CD4-positive, alpha-beta T cell treated with Interleukin-15 for 4 hours (primary cell): ENCODE data around the gene AATK.
A peak's percentile ranks its signal among the peaks of the same experiment; 100 is the strongest.

Experiments
- DNase-seq: peaks from one replicate; pipeline ENCODE4 v3.0.0-alpha.2; 2020; ENCODE audit warnings: low spot score

Gene AATK

GRCh38 chr17:81166033-81166492, at the start of gene AATK:
AATK (minus strand) TSS chr17:81166221; CDS start chr17:81165992, 229 bp downstream.
- no peak for DNase-seq

GRCh38 chr17:81213978-81214377, 48.0 kb upstream of the AATK start:
- DNase-seq, result no peak

DNA sequence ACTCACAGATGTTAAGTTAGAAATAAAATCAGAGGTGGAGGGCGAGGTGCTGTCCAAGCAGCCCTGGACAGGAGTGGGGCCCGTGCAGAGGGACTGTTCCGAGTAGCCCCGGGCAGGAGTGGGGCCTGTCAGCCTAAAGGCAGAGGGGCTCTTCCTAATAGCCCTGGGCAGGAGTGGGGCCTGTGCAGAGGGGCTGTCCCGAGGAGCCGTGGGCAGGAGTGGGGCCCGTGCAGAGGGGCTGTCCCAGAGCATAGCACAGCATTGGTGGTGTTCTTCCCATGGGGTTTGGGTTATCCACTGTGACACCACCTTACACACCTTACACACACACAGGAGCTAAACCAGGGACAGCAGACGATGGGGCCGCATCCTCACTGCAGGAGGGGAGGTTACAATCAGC, 46.3 kb upstream of the AATK start:
- DNase-seq, result no peak

GRCh38 chr17:81210868-81211267, 44.8 kb upstream of the AATK start:
- DNase-seq, result no peak

GRCh38 chr17:81210466-81210865, 44.4 kb upstream of the AATK start:
- no peak for DNase-seq

DNA sequence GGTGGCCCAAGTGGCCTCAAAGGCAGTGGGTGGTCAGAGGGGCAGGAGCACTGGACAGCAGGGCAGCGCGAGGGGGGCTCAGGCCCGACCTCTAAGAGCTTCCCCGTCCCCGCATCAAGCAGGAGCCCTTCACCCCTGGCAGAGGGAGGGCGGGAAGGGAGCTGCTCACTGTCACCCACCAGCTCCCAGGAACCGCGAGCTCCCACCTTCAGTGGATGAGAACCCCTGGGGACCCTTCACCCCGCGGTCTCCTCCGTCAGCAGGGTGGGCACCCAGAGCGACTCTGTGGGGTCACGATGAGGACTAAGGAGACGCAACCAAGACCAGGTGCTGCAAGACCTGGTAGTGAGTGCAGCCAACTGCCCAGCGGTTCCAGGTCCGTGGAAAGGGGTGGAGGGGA, 43.1 kb upstream of the AATK start:
- DNase-seq, result no peak

DNA sequence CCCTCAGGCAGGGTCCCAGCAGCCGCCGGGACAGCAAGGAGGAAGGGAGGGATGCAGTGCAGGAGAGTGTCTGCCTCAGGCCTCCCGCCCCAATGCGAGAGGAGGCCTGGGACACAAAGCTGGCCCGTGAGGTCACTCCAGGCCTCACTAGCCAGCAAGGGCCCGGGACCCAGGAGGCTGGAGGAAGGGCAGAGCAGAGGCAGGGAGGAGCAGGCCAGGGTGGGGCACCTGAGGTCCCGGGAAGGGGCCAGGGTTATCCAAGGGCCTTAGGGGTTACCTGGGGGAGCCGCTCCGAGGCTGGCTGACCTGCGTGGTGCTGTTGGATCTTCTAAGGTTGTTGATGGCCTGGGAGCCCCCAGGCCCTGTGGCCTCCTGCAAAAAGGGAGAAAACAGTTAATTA, 42.6 kb upstream of the AATK start:
- no peak for DNase-seq

- no peak for DNase-seq
These were observed 41.9 kb upstream of the AATK start for GRCh38 chr17:81207610-81208581.

- no peak for DNase-seq
These were observed 40.6 kb upstream of the AATK start for GRCh38 chr17:81206657-81207056.

- no peak for DNase-seq
These were observed 40.1 kb upstream of the AATK start for GRCh38 chr17:81206166-81206565.

- DNase-seq, result no peak
These were observed 38.6 kb upstream of the AATK start for GRCh38 chr17:81204578-81204977.

DNA sequence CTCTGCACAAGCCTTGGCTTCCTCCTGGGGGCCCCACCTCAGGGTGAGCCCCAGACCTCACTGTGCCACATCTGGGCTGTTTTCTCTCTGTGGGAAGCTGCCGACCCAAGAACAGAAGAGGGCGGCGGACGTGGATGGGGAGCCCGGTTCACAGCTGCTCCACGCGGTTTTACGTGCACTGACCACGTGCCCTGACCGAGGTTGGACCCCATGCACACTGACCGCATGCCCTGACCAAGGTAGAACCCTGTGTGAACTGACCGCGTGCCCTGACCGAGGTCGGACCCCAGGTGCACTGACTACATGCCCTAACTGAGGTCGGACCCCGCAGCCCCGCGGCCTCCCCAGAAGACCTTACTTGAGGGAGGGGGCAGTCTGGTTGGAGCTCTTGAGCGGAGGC, 37.1 kb upstream of the AATK start:
- DNase-seq, result no peak

DNA sequence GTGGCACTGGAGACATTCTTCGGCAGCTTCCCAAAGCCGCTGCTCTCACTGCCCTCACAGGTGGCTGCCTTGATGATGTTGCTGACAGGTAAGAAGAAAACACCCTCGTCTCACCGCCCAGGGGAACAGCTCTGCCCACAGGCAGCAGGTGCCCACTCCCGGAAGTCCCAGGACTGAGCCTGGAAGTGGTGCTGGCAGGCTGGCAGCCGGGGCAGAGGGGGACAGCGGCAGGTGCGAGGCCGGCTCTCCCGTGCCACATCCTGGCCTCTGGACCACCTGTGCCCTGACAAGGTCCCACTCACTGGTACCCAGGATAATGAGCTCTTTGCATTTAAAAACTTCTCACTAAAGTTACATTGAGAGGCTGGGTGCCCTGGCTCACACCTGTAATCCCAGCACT, 36.3 kb upstream of the AATK start:
- no peak for DNase-seq

GRCh38 chr17:81200695-81201580, 34.9 kb upstream of the AATK start:
- peak; percentile 6 for DNase-seq

- DNase-seq, result no peak
These were observed 34.2 kb upstream of the AATK start for GRCh38 chr17:81200201-81200600.

DNA sequence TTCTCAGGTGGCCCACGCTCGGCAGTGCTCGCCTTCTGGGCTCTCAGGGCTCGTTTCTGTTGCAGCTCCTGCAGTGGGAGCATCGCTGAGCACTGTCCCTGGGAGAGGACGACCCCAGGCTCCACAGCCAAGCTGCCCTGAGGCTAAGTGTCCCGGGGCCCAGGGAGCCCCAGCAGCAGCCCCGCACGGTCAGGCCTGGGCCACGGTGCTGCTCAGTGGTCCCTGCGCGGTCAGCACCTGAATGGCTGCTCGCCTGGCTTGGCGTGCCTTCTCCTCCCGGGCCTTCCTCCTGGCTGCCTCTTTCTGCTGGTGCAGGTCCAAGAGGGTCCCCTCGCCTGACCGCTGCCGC, 33.4 kb upstream of the AATK start:
- DNase-seq, result no peak

DNA sequence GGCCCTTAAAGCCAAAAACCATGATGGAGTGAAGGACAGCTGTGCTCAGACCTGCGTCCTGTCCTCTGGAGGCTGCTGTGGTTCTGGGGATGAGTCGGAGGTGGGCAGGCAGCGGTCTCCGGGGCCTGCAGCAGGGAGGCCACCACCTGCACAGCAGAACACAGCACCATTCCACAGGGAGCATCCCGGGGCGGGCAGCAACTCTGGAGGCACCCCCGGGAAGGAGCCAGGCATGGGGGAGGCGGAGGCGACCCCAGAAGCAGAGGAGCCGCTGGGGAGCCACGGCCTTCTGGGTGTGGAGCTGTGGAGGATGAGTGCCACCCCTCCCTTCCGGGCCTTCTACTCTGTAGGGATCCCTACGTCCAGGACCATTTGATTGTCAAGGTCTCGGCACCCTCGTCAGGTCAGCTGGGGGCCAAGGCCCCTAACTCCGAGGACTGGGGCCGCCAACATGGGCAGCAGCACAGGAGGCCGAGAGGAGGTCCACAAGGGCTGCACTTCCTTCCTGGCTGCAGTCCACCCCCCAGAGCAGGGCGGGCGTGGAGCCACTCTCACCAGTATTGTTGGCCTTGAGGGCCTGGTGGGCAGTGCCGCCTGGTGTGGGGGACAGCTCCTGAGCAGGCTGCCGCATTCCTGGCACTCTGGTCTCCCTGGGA, 32.9 kb upstream of the AATK start:
- no peak for DNase-seq

DNA sequence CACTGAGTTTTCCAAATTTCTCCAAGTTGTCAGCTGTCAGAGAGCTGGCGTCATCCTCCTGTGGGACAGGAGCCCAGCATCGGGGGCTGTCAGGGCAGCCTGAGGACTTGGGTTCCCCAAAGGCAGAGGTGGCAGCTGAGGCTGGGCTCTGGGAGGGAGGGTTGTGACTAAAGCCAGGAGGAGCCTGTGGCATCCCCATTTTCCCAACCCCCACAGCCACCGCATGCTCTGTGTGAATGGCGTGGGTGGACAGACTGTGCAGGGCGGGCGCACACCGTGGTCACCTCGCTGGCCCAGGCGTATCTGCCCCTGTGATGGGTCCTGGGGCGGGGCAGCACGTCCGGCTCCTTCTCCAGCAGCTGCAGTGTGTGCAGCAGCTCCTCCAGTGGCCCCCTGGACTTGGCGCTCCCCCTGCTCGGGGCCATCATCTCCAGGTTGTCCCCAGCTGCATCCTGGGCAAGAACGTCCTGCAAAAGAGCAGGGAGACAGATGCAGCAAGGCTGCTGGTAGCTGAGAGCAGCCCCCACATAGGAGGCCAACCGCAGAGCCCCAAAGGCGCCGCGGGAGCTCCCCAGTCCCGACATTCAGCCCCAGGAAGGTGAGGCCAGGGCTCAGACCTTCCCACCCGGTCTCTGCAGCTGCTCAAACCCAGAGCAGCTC, 31.9 kb upstream of the AATK start:
- no peak for DNase-seq

GRCh38 chr17:81197409-81197795, 31.4 kb upstream of the AATK start:
- no peak for DNase-seq

- no peak for DNase-seq
These were observed 30.7 kb upstream of the AATK start for GRCh38 chr17:81196505-81197408.
